DOHH2 (cell line): ENCODE measurements around the gene CCNA2.

Source experiments
- H3F3A ChIP-seq: fragments of 200-600 bp; sonication (generic), shearing (Covaris generic); 2 replicates; pipeline ENCODE4 v1.6.0; 2016; ENCODE audit warnings: antibody characterized with exemption, mild to moderate bottlenecking; ENCODE audit not compliant: control insufficient read depth, insufficient read depth
- H3K27ac ChIP-seq: fragments of 200-600 bp; sonication (generic); 2 replicates; pipeline ENCODE4 v1.5.1; 2014; ENCODE audit warnings: low read depth, mild to moderate bottlenecking, low read length, moderate library complexity
- H3K27me3 ChIP-seq: fragments of 200-600 bp; sonication (generic); 2 replicates; pipeline ENCODE4 v1.6.1; 2014; ENCODE audit warnings: mild to moderate bottlenecking, low read length, mixed read lengths; ENCODE audit not compliant: control insufficient read depth
- H3K36me3 ChIP-seq: fragments of 200-600 bp; sonication (generic); 2 replicates; pipeline ENCODE4 v1.6.1; 2014; ENCODE audit warnings: mild to moderate bottlenecking, low read length, moderate library complexity, mixed read lengths; ENCODE audit not compliant: control insufficient read depth
- H3K4me1 ChIP-seq: fragments of 200-600 bp; sonication (generic); 2 replicates; pipeline ENCODE4 v1.6.1; 2014; ENCODE audit warnings: mild to moderate bottlenecking, low read length, mixed read lengths; ENCODE audit not compliant: control insufficient read depth
- H3K4me2 ChIP-seq: fragments of 200-600 bp; sonication (generic); 2 replicates; pipeline ENCODE4 v1.6.0; 2014; ENCODE audit warnings: mild to moderate bottlenecking, low read length, moderate library complexity
- H3K4me3 ChIP-seq: fragments of 200-600 bp; sonication (generic); 2 replicates; pipeline ENCODE4 v1.5.1; 2014; ENCODE audit warnings: mild to moderate bottlenecking, low read length, mixed read lengths
- H3K79me2 ChIP-seq: fragments of 200-600 bp; sonication (generic); 2 replicates; pipeline ENCODE4 v1.6.1; 2014; ENCODE audit warnings: mild to moderate bottlenecking, low read length, mixed read lengths; ENCODE audit not compliant: control insufficient read depth
- H3K9me2 ChIP-seq: fragments of 200-600 bp; sonication (generic); replicated peaks from 2 replicates; pipeline ENCODE4 v1.6.1; 2014; ENCODE audit warnings: mild to moderate bottlenecking, low read length, mixed read lengths; ENCODE audit not compliant: control insufficient read depth
- H3K9me3 ChIP-seq: fragments of 200-600 bp; sonication (generic); 2 replicates; pipeline ENCODE4 v1.6.1; 2014; ENCODE audit warnings: antibody characterized with exemption, low read length, mixed read lengths; ENCODE audit not compliant: control insufficient read depth, insufficient read depth
- H4K20me1 ChIP-seq: fragments of 200-600 bp; sonication (generic); 2 replicates; pipeline ENCODE4 v1.6.0; 2014; ENCODE audit warnings: low read depth, mild to moderate bottlenecking, antibody characterized with exemption, low read length, moderate library complexity; ENCODE audit not compliant: control insufficient read depth, insufficient read depth
- CTCF ChIP-seq: fragments of 200-600 bp; sonication (generic); IDR thresholded peaks from one replicate; pipeline ENCODE4 v1.5.1; 2014; ENCODE audit warnings: antibody characterized with exemption, mild to moderate bottlenecking, low read depth, low read length; ENCODE audit not compliant: poor library complexity, severe bottlenecking
- EZH2phosphoT487 ChIP-seq: fragments of 200-600 bp; sonication (generic); IDR thresholded peaks from 2 replicates; pipeline ENCODE4 v1.6.1; 2017; ENCODE audit warnings: borderline replicate concordance, mild to moderate bottlenecking, antibody characterized with exemption, low read length, moderate library complexity, mixed read lengths

Gene CCNA2

GRCh38 chr4:121799867-121800501 is 23.7 kb downstream of the CCNA2 start:
- H3F3A ChIP-seq: peaks cover 11% of the 10 kb centered on the region
- TF ChIP-seq EZH2phosphoT487 (no peak), CTCF (no peak)
- peaks cover 40% of the 10 kb centered on the region for H3K4me1 ChIP-seq
- no peaks in the 10 kb centered on the region for H4K20me1 ChIP-seq
- H3K9me3 ChIP-seq: no peaks in the 10 kb centered on the region
- peak overlapping the region; percentile 94 for H3K27ac ChIP-seq
- peak overlapping the region; percentile 65 for H3K4me2 ChIP-seq
- H3K79me2 ChIP-seq: peaks cover 38% of the 10 kb centered on the region
- no peaks in the 10 kb centered on the region for H3K9me2 ChIP-seq
- H3K27me3 ChIP-seq: no peaks in the 10 kb centered on the region
- peaks cover 35% of the 10 kb centered on the region for H3K36me3 ChIP-seq
- H3K4me3 ChIP-seq: peak overlapping the region; percentile 88

GRCh38 chr4:121799208-121799823 is 24.4 kb downstream of the CCNA2 start:
- TF ChIP-seq EZH2phosphoT487 (no peak), CTCF (no peak)
- Histone ChIP-seq H3K27ac (peak overlapping the region; percentile 94), H3K4me1 (peaks cover 37% of the 10 kb centered on the region), H3K4me2 (peak overlapping the region; percentile 65), H3K27me3 (no peaks in the 10 kb centered on the region; the same call in 1 of the 2 replicates), H3K9me3 (no peaks in the 10 kb centered on the region), H3F3A (peaks cover 11% of the 10 kb centered on the region), H3K9me2 (no peaks in the 10 kb centered on the region), H4K20me1 (no peaks in the 10 kb centered on the region), H3K36me3 (peaks cover 28% of the 10 kb centered on the region), H3K79me2 (peaks cover 32% of the 10 kb centered on the region), H3K4me3 (peak overlapping the region; percentile 88)

GRCh38 chr4:121796283-121796682 is 27.4 kb downstream of the CCNA2 start:
- Histone ChIP-seq H3K36me3 (peaks cover under 1% of the 10 kb centered on the region; the same call in 1 of the 2 replicates), H3K27ac (no peak overlapping the region), H3K9me3 (no peaks in the 10 kb centered on the region), H3K79me2 (peaks cover 2% of the 10 kb centered on the region), H3K4me1 (peaks cover 26% of the 10 kb centered on the region), H4K20me1 (no peaks in the 10 kb centered on the region), H3K27me3 (no peaks in the 10 kb centered on the region; the same call in 1 of the 2 replicates), H3K4me3 (no peak overlapping the region), H3F3A (peaks cover 11% of the 10 kb centered on the region), H3K4me2 (no peak overlapping the region), H3K9me2 (no peaks in the 10 kb centered on the region)
- no peak for TF ChIP-seq CTCF
- TF ChIP-seq EZH2phosphoT487: no peak
